Airway epithelial cell (primary cell): ENCODE data around the gene DLX4. TPM values are rescaled to one million over a fixed set of nuclear protein-coding genes. Genes with fewer than 3 reads are reported as not detected.

ENCODE experiments used
- total RNA-seq: library from RNA; depleted of rRNA; stranded (reverse); fragments of >200 nt; gene quantifications from 2 replicates; pipeline ENCODE4 v1.2.3, GENCODE V29; 2015

DLX4 gene, protein sequence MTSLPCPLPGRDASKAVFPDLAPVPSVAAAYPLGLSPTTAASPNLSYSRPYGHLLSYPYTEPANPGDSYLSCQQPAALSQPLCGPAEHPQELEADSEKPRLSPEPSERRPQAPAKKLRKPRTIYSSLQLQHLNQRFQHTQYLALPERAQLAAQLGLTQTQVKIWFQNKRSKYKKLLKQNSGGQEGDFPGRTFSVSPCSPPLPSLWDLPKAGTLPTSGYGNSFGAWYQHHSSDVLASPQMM
- total RNA-seq = 0.14 TPM in 1 of 2 replicates, not detected in the other

DNA sequence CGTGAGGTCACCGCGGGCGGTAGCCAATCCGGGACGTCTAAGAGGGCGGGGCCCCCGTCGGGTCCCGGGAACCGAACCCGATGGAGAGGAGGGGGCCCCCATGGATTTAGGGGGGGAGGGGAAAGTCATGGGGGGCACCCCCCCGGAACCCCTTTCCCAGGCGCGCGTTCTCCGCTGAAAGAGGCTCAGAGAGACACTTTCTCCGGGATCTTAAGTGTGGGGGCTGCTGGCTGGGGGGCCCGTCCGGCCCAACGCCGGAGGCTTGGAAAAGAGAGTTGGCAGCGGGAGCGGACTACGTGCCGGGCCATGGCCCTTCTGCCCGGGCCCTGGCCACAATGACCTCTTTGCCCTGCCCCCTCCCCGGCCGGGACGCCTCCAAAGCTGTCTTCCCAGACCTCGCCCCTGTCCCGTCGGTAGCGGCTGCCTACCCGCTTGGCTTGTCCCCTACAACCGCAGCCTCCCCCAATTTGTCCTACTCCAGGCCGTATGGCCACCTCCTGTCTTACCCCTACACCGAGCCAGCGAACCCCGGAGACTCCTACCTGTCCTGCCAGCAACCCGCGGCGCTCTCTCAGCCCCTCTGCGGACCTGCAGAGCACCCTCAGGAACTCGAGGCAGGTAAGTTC, at the start of gene DLX4:
TSS of gene DLX4 (plus strand) at position 57 of the 626 bp plus-strand sequence. CDS start at position 336, 279 bp downstream.

GRCh38 chr17:49995055-49995738, 26.2 kb downstream of the DLX4 start, which contains the start of gene DLX3:
TSS of gene DLX3 (minus strand) at chr17:49995224. CDS start at chr17:49994998, 226 bp downstream.

Other genes starting within 250 kb of the DLX4 start
- 2.8 and 6.1 TPM in 2 replicates for gene FAM117A, start 205.1 kb upstream of the DLX4 start, total RNA-seq
- 26.2 and 38.5 TPM in 2 replicates for gene KAT7, start 180.5 kb upstream of the DLX4 start, total RNA-seq
- gene TAC4, start 121.1 kb upstream of the DLX4 start, total RNA-seq = not detected in 2 replicates
- 0.46 and 0.99 TPM in 2 replicates for gene DLX3, start 26.0 kb downstream of the DLX4 start, total RNA-seq
- gene ITGA3, start 86.9 kb downstream of the DLX4 start, total RNA-seq = 408 and 697 TPM in 2 replicates
- 11.5 and 14.7 TPM in 2 replicates for gene PDK2, start 126.2 kb downstream of the DLX4 start, total RNA-seq
- gene SAMD14, start 161.0 kb downstream of the DLX4 start, total RNA-seq = 0.21 TPM in 1 of 2 replicates, not detected in the other
- 27.6 and 36.3 TPM in 2 replicates for gene PPP1R9B, start 181.5 kb downstream of the DLX4 start, total RNA-seq
- gene SGCA, start 196.8 kb downstream of the DLX4 start, total RNA-seq = 0.21 TPM in 1 of 2 replicates, not detected in the other
- gene COL1A1, start 232.4 kb downstream of the DLX4 start, total RNA-seq = 109 and 112 TPM in 2 replicates